Suppressor macrophage treated with lipopolysaccharide for 4 hours (primary cell): ENCODE measurements around the gene OXER1.

Experiments
- DNase-seq: peaks from one replicate; pipeline ENCODE4 v3.0.0-alpha.2; 2020

The OXER1 gene

DNA sequence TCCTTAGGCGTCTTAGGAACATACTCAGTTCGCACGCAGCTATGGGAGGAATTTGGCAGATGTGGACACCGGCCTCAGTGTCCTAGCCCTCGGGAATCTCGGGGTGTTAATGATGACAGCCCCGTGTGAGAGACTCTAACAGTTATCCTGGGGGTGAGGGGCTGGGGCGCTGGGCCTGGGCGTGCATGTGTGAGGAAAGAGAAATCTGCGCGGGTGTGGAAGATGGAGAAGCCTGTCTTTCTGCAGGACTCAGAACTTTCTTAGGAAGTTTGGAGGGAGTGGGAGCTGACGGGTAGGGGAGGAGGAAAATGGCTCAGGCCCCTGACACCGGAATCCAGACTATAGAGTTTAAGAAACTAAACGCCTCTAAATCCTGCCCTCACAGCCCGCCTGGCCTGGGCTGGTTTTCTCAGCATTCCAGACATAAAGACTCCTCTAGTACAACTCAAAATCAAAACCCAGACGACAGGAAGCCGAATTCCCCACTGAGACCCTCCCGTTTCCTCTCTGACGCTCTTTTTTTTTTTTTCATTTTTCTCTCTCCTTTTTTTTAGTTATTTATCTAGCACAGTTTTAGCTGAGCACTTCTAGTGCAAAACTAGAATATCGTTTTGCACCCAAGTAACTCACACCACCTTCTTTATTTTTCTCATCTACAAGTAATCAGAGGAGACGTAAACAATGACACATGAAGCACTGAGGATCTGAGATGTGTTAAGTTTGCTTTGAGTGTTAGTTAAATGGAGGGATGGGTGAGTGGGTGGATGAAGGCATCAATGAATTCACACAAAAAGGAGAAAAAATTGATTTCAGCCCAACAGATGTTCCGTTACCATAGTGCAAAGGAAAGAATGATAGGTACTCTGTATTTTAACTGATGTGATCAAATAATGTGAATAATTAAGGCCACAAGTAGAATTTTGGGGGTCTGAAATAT, 29.7 kb upstream of the OXER1 start:
- DNase-seq: no peak

GRCh38 chr2:42792583-42793333, 28.8 kb upstream of the OXER1 start, which contains the start of gene HAAO:
HAAO (minus strand) TSS chr2:42792583; CDS start chr2:42792536, 47 bp downstream.
- DNase-seq: peak; percentile 47

DNA sequence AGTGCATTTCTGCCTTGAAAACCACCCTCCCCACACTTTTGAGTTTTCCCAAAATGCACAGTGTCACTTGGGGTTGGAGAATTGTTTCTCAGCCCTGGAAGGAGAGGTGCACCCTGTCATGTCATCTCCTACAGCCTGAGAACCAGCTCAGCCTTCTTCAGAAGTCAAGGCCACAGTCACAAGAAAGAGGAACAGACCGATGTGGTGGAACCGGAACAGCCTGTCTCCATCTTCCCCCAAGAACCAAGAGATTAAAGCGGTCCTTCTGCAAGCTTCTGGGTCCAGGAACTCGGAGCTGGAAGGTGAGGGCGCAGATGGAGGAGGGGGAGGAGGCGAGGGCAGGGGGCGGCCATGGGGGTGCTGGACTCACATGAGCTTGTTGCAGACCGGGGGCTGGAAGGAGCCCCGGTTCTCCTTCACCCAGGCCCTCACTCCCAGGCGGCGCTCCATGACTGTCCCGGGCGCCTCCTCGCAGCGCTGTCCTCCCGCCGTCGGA, 28.2 kb upstream of the OXER1 start:
- DNase-seq: peak; percentile 59

- no peak for DNase-seq
Measured at GRCh38 chr2:42791606-42792005, 27.7 kb upstream of the OXER1 start.

DNA sequence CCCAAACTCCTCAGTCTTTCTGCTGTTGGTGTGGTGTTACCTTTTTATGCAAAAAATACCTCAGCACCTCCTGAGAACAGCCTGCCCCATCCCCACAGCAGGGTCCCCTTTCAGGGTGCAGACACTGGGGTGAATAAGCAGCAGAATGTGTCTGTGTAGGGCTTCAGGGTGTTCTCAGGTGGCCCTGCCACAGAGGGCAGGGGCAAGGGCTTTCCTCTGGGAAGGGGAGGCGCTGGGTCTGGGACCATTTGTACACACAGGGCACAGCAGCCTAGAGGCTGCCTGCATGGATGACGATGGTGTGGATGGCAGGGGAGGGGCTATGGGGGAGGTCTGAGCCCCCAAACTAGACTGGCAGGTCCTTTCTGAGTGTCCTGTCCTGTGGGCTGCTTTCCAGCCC, 25.8 kb upstream of the OXER1 start:
- DNase-seq: no peak

GRCh38 chr2:42788882-42789281, 24.9 kb upstream of the OXER1 start:
- DNase-seq: no peak

- DNase-seq: no peak
Measured at GRCh38 chr2:42788478-42788793, 24.5 kb upstream of the OXER1 start.

GRCh38 chr2:42787788-42788477, 24.0 kb upstream of the OXER1 start:
- DNase-seq: no peak

DNA sequence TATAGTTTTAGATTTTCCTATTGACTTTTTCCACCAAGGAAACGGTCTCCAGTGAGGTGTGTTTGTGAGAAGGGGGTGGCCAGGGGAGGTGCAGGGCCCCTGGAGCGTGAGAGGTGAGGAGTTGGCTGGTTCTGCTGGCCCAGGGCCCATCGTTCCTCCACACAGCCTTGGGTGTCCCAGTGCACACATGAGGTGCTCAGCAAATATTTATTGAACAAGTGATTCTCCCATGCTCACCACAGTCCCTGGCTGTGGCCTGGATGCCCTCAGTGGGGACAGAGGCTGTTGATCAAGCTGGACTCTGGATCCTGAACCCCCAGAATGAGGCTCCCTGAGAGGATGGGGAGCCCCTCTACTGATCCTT, 23.5 kb upstream of the OXER1 start:
- DNase-seq: no peak

GRCh38 chr2:42786561-42787345, 22.8 kb upstream of the OXER1 start:
- DNase-seq: no peak

DNA sequence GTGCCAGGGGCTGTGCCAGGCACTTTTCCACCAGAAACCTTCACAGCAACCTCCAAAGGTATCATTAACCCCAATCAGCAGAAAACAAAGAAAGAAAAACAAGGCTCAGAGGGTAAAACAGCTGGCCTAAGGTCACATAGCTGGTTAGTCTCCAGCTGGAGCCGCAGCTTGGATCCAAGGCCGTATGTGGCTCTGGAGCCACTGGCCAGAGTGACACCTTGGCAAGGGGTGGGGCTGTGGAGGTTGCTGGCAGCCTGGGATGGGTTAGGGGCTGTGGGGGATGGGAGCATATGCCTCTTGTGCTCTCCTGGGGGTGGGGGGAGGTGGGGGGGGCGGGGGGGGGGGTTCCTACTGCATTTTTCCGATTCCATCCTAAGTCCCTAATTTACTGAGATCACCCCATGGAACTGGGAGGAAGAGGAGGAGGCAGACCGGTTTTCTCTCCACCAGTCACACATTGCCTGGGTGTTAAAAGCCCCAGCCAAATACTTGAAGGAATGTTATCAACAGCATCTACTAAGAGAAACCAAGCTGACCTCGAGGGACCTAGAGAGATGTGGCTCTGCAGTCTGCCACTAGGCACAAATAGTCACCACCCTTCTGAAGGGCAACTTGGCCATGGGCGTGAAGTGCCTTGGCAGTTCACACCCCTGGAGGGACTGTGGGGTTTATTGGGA, 20.4 kb upstream of the OXER1 start:
- DNase-seq: no peak

GRCh38 chr2:42783511-42783910, 19.6 kb upstream of the OXER1 start:
- no peak for DNase-seq

DNA sequence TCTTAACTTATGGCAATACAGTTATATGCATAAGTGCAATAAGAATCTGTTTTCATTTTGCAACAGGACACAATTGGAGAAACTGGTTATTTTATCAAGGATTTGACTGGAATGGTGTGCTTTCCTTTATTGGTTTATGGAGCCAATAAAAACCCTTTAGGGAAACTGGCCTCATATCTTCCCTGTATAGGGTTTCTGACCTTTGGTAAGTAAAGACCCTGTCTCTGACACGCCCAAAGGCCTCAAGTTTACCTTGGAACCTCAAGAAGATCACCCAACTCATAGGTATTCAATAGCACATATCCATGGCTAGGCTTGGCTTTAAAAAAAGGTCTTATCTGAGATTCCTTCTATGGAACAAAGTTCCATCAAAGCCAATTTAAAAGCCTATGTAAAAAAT, 17.2 kb upstream of the OXER1 start:
- DNase-seq: no peak

GRCh38 chr2:42777883-42778805, 14.2 kb upstream of the OXER1 start:
- no peak for DNase-seq

GRCh38 chr2:42775810-42776209, 11.9 kb upstream of the OXER1 start:
- no peak for DNase-seq

- DNase-seq: no peak
Measured at GRCh38 chr2:42775186-42775585, 11.3 kb upstream of the OXER1 start.

GRCh38 chr2:42771546-42772153, 7.7 kb upstream of the OXER1 start:
- DNase-seq: no peak

GRCh38 chr2:42770288-42771131, 6.6 kb upstream of the OXER1 start:
- DNase-seq: peak; percentile 63

DNA sequence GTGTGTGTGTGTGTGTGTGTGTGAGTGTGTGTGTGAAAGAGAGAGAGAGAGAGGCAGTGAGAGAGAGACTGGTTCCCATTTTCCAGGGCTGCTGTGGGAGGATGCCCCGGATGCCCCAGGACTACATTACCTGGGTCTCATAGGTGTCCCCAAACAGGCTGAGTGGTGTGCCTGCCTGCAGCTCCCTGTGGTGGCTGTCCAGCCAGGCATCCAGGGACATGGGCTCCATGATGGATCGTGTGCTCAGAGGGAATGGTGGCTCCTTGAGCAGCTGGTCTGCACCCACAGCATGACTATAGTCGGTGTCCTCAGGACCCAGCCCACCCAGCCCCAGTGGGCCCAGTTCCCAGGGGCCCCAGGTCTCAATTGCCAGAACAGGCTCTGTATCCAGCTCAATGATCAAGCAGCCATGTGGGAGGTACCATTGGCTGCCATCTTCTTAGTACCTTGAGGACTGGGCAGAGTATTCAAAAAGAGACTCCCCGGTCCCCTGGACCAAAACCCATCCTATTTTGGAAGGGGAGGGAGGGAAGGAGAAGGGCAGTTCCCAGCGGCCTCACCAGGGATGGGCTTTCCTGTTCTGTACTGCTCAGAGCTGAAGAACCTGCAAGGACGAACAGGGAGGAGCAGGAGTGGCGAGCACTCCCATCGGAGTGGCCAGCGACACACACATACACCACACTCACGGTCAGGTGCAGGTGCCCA, 5.8 kb upstream of the OXER1 start:
- no peak for DNase-seq
